Measurements from ENCODE around the gene STK16. TPM values are rescaled to one million over a fixed set of nuclear protein-coding genes. Genes with fewer than 3 reads are reported as not detected.
A peak's percentile ranks its signal among the peaks of the same experiment; 100 is the strongest.
"Not testable (repeated sequence)": the region's sequence is repeated elsewhere in the genome, so short reads cannot be mapped to it uniquely, and the experiment has no call there.

The STK16 gene
- total RNA-seq, 2 experiments from 2014 or later = 31.2 to 31.5 TPM

DNA sequence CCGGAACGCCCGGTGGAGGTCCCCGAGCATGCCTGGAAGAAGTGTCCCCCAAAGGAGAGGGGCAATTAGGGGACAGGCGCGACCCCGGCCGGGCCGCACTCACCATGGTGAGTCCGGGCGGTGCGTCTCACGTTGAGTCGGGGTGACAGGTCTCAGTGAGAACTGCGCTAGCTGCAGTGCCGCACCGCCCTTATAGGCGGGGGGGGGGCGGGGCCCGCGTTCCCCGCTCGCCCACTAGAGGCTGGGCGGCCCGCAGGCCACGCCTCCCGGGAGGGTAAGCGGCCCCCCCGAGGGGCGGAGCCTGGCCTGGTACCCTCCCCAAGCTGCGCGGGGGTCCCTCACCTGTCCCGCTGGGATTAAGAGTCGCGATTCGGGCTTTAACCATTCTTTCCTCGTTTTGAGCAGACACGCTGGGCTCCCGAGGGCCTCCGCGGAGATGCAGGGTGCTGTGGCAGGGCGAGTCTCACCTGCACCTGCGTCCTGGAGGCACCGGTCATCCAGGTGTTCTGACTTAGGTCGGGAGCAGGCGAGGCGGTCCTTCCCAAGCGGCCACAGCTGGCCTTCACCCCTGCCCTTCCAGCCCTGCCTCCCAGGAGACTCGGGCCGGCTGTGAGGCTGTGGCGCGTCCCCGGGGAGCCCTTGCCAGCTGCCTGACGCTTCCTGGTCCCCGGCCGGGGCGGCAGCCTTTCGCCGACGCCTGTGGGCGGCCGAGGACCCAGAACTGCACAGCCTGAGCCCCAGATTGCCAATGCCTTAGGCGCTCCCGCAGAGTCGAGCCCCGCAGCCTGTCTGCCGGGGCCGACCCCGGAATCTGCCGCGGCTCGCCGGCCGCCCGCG is 8.7 kb downstream of the STK16 start, which contains the start of gene TUBA4A:
TSS of gene TUBA4A (minus strand) at position 166 of the 837 bp plus-strand sequence. CDS start at position 106, 60 bp downstream.
- DNase-seq (peak; percentile 91), ATAC-seq (peak; percentile 80)
- Mint-ChIP-seq H3K4me3 (peak within 1 kb of the TSS; percentile 99), H3K4me1 (ENCODE audit: low read depth) (peaks cover 44% of the 10 kb centered on the region), H3K27ac (peak within 1 kb of the TSS; percentile 100), H3K27me3 (ENCODE audit: low read depth) (no peaks in the 10 kb centered on the region), H3K36me3 (ENCODE audit: low read depth) (peaks cover 40% of the 10 kb centered on the region), H3K9me3 (ENCODE audit: insufficient read depth) (no peaks in the 10 kb centered on the region)
- POLR2A ChIA-PET = interaction anchor here (0.6 to 4.6 kb wide), 25 partner anchors 8 to 847 kb away, joined by 3 to 77 read pairs (median 5); partner anchors contain the start of genes ABCB6, ANKZF1, ATG9A and CNPPD1
- CTCF ChIA-PET = interaction anchor here (0.9 to 6.2 kb wide), 17 partner anchors 9 to 95 kb away, joined by 3 to 79 read pairs (median 6); partner anchors contain the start of genes ABCB6, ANKZF1, ATG9A and DNAJB2

DNA sequence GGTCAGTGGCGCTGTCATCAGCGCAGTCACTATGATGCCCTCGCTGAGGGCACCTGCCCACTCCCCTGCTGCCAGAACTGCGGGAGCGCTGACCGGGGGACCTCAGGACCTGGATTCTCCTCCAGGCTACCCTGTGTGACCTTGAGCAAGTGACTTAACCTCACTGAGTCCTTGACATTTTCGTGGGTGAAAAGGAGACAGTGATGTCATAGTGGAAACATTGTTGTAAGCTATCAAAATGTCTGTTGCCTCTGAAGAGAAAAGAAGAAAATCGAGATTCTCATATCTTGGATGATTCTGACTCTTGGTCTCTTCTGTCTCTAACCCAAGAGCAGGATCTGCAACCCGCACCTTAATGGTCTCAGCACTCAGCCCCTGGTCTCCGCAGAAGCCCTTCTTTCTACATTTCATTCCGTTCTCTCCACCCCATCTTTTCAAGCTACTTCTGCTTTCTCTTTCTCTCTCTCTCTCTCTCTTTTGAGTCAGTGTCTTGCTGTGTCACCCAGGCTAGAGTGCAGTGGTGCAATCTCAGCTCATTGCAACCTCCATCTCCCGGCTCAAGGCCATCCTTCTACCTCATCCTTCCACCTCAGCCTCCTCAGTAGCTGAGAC is 9.4 kb downstream of the STK16 start:
- no peaks in the 10 kb centered on the region for H3K9me3 Mint-ChIP-seq (ENCODE audit: insufficient read depth)
- DNase-seq (peak; percentile 50), ATAC-seq (peak; percentile 12)
- peak overlapping the region; percentile 99 for H3K4me3 Mint-ChIP-seq
- ChIA-PET CTCF (interaction anchor here (0.6 to 6.2 kb wide), 20 partner anchors 9 to 96 kb away, joined by 3 to 79 read pairs (median 5); partner anchors contain the start of genes ABCB6, ANKZF1, ATG9A and DNAJB2), POLR2A (interaction anchor here (0.6 to 4.6 kb wide), 18 partner anchors 9 to 848 kb away, joined by 3 to 77 read pairs (median 6); partner anchors contain the start of genes ABCB6, ANKZF1, ATG9A and CNPPD1)
- peaks cover 5% of the 10 kb centered on the region for H3K27me3 Mint-ChIP-seq (ENCODE audit: low read depth)
- H3K4me1 Mint-ChIP-seq (ENCODE audit: low read depth) = peaks cover 37% of the 10 kb centered on the region
- H3K36me3 Mint-ChIP-seq (ENCODE audit: low read depth) = peaks cover 32% of the 10 kb centered on the region
- peak overlapping the region; percentile 87 for H3K27ac Mint-ChIP-seq

DNA sequence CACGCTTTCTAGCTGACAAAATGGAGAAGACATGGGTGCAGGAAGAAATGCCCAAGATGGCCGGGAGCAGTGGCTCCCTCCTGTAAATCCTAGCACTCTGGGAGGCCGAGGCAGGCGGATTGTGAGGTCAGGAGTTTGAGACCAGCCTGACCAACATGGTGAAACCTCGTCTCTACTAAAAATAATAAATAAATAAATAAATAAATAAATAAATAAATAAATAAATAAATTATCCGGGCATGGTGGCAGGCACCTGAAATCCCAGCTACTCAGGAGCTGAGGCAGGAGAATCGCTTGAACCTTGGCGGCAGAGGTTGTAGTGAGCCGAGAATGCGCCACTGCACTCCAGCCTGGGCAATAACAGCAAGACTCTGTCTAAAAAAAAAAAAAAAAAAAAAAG is 13.7 kb downstream of the STK16 start:
- peaks cover 15% of the 10 kb centered on the region for H3K27me3 Mint-ChIP-seq (ENCODE audit: low read depth)
- ChIA-PET CTCF (interaction anchor here (1.1 to 5.8 kb wide), 4 partner anchors 18 to 88 kb away, joined by 4 to 60 read pairs (median 6); partner anchors contain the start of gene DNAJB2), POLR2A (interaction anchor here (0.8 to 1.0 kb wide), 2 partner anchors 11 to 14 kb away, joined by 3 read pairs; partner anchors contain the start of genes GLB1L and STK16)
- H3K27ac Mint-ChIP-seq; H3K36me3 Mint-ChIP-seq (ENCODE audit: low read depth); H3K9me3 Mint-ChIP-seq (ENCODE audit: insufficient read depth); DNase-seq; H3K4me3 Mint-ChIP-seq; ATAC-seq: not testable (repeated sequence)
- H3K4me1 Mint-ChIP-seq (ENCODE audit: low read depth) = peaks cover 12% of the 10 kb centered on the region

DNA sequence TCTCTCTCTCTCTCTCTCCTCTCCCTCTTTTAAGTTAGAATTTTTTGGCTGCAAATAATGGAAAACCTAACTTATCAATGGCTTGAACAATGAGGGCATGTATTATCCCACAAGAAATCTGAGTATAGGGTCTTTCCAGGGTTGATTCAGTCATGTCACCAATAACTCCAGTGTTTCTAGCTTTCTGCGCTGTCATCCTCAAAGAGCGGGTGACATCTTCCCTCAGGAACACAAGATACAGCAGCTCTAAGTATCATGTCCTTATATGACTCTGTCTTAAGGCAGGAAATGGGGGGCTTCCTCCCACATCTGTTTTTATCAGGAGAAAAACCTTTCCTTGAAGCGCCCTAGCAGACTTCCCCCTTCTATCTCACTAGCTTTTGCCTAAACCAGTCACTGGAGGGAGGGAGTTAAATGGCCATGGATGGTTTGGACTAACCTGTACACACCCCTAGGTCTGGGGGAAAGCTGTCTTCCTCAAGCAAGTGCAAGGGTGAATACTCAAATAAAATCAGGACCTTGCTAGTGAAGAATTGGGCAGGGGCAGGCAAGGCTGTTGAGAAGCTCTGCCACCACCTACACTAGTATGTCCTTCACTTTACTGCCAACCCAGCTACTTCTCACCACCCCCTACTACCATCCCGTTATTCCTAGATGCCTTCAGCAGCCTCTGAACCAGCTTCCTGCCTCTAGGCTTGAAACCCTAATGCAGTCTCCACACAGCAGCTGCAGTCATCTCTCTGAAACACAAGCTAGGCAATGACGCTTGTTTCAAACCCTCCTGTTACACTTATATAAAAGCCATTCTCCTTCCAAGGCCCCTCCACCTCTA is 16.0 kb downstream of the STK16 start:
- Mint-ChIP-seq H3K4me3 (no peak overlapping the region), H3K27me3 (ENCODE audit: low read depth) (peaks cover 15% of the 10 kb centered on the region), H3K36me3 (ENCODE audit: low read depth) (no peaks in the 10 kb centered on the region), H3K4me1 (ENCODE audit: low read depth) (peaks cover 4% of the 10 kb centered on the region), H3K9me3 (ENCODE audit: insufficient read depth) (no peaks in the 10 kb centered on the region), H3K27ac (no peak overlapping the region)
- ChIA-PET CTCF (interaction anchor here (0.7 to 3.6 kb wide), 9 partner anchors 13 to 172 kb away, joined by 3 to 23 read pairs (median 3); partner anchors contain the start of genes DNAJB2 and NHEJ1), POLR2A (interaction anchor here (1.0 to 1.4 kb wide), 4 partner anchors 8 to 61 kb away, joined by 3 to 6 read pairs (median 4); partner anchors contain the start of genes ANKZF1, ATG9A and TUBA4B)
- ATAC-seq (no peak), DNase-seq (no peak)

DNA sequence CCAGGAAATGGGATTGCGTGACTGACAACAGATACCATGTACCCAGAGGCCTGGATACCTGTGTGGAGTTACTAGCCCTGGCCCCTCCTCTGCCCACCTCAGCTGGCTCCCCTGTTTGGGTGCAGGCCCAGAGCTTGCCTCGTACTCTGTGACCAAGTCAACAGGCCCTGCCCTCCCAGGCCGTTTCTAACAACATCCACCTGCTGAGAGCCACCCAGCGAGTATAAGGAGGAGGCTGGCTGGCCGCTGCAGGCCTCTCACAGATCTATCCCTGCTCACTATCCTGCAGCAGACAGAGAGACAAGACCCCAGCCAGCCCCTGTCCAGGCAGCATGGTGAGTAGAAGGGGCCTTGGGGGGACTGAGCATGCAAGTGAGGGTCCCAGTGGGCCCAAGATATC is 21.0 kb downstream of the STK16 start:
- no peaks in the 10 kb centered on the region for H3K9me3 Mint-ChIP-seq (ENCODE audit: insufficient read depth)
- no peak overlapping the region for H3K27ac Mint-ChIP-seq
- POLR2A ChIA-PET = interaction anchor here (1.0 kb wide), 1 partner anchor 11 kb away, joined by 7 read pairs; the partner anchor contains the start of gene TUBA4A

DNA sequence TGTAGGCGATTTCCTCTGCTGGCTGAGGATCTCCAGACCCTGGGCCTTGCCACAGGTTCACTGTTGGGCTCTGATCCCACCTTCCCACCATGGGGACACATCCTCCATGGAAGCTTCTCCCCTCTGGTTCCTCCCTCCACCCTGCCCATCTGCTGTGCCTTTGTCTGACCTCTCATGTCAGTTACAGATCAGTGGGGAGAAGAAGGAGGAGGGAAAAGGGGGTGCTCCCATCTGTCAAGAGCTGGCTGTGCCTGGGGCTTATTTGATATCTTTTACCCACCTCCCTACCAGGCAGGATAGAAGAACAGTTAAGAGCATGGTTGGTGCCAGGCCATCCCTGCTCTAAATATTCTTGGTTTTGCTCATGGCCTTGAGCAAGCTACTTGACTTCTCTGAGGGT is 21.6 kb downstream of the STK16 start:
- Mint-ChIP-seq H3K27me3 (ENCODE audit: low read depth) (peaks cover 5% of the 10 kb centered on the region), H3K36me3 (ENCODE audit: low read depth) (no peaks in the 10 kb centered on the region), H3K4me3 (no peak overlapping the region), H3K4me1 (ENCODE audit: low read depth) (no peaks in the 10 kb centered on the region), H3K9me3 (ENCODE audit: insufficient read depth) (no peaks in the 10 kb centered on the region), H3K27ac (no peak overlapping the region)
- DNase-seq (no peak), ATAC-seq (no peak)
- POLR2A ChIA-PET = interaction anchor here (0.8 kb wide), 1 partner anchor 11 kb away, joined by 3 read pairs; no protein-coding TSS in a partner anchor
- CTCF ChIA-PET = interaction anchor here (1.0 to 4.1 kb wide), 3 partner anchors 11 to 96 kb away, joined by 3 to 18 read pairs (median 7); partner anchors contain the start of gene DNAJB2

More for the DNA sequence above, 21.0 kb downstream of the STK16 start:
- CTCF ChIA-PET = interaction anchor here (1.7 to 2.0 kb wide), 2 partner anchors 11 to 29 kb away, joined by 7 to 11 read pairs; no protein-coding TSS in a partner anchor
- Mint-ChIP-seq H3K36me3 (ENCODE audit: low read depth) (no peaks in the 10 kb centered on the region), H3K27me3 (ENCODE audit: low read depth) (peaks cover 7% of the 10 kb centered on the region), H3K4me3 (no peak overlapping the region), H3K4me1 (ENCODE audit: low read depth) (peaks cover under 1% of the 10 kb centered on the region)
- DNase-seq (no peak), ATAC-seq (no peak)

DNA sequence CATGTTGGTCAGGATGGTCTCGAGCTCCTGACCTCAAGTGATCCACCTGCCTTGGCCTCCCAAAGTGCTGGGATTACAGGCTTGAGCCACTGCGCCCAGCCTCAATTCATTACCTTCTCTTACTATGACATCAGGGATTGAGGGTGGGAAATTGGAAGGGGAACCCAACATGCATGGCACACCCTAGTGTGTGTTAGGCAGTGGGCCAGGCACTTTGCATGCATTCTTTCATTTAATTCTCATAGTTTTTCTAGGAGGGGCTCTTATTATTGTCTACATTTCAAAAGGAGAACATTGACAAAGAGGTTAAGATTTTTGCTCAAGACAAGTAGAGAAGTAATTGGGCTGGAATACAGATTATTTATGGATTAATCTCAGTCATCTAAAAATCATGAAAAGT is 23.0 kb downstream of the STK16 start:
- ChIA-PET CTCF (interaction anchor here (2.5 to 4.1 kb wide), 2 partner anchors 10 to 27 kb away, joined by 7 to 18 read pairs; partner anchors contain the start of gene DNAJB2), POLR2A (no interaction called here)
- Mint-ChIP-seq H3K4me3 (no peak overlapping the region), H3K27ac (no peak overlapping the region), H3K9me3 (ENCODE audit: insufficient read depth) (no peaks in the 10 kb centered on the region), H3K4me1 (ENCODE audit: low read depth) (no peaks in the 10 kb centered on the region), H3K36me3 (ENCODE audit: low read depth) (no peaks in the 10 kb centered on the region), H3K27me3 (ENCODE audit: low read depth) (peaks cover 10% of the 10 kb centered on the region)
- ATAC-seq (no peak), DNase-seq (no peak)

DNA sequence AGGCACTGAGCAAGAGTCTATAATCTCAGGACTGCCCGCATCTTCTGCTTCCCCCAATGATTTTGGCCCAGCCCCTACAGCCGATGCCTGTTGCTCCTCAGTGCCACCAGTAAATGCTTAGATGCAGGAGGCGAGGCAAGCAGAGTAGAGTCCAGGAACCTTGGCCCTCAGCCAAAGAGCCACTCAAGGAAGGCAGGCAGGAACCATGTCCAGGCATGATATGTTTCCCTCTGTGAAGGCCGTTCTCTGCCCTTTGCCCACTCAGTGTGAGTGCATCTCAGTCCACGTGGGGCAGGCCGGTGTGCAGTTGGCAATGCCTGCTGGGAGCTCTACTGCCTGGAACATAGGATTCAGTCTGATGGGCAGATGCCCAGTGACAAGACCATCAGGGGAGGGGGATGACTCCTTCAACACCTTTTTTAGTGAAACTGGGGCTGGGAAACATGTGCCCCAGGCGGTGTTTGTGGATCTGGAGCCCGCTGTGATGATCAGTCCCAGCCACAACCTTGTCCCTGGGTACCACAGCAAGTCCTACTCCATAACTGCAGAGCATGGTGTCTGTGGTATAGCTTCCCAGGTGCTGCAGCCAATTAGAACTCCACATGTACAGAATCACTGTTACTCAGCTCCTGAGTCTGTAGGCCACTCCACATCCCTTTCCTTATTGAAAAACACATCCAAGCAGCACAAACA is 24.2 kb downstream of the STK16 start:
- ATAC-seq = no peak
- POLR2A ChIA-PET = interaction anchor here (1.2 kb wide), 1 partner anchor 9 kb away, joined by 3 read pairs; the partner anchor contains the start of gene DNAJB2
- Mint-ChIP-seq H3K4me3 (no peak overlapping the region), H3K4me1 (ENCODE audit: low read depth) (no peaks in the 10 kb centered on the region), H3K9me3 (ENCODE audit: insufficient read depth) (no peaks in the 10 kb centered on the region), H3K36me3 (ENCODE audit: low read depth) (no peaks in the 10 kb centered on the region), H3K27me3 (ENCODE audit: low read depth) (peaks cover 10% of the 10 kb centered on the region), H3K27ac (no peak overlapping the region)
- DNase-seq = no peak
- CTCF ChIA-PET = interaction anchor here (1.1 to 4.1 kb wide), 3 partner anchors 9 to 26 kb away, joined by 4 to 18 read pairs (median 7); partner anchors contain the start of gene DNAJB2

DNA sequence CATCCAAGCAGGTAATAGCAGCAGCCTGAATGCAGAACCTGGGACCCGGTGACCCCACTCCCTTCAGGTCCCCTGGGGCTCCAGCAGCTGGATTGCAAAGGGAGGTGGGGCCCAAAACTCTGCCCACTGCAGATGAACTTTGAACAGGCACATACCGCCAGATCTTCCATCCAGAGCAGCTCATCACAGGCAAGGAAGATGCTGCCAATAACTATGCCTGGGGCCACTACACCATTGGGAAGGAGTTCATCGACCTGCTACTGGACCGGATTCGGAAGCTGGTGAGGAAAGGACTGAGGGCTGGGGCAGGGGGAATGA is 24.7 kb downstream of the STK16 start:
- no peak overlapping the region for H3K27ac Mint-ChIP-seq
- ChIA-PET POLR2A (interaction anchor here (0.5 to 1.2 kb wide), 2 partner anchors 9 to 17 kb away, joined by 3 read pairs; partner anchors contain the start of genes DNAJB2 and TUBA4B), CTCF (interaction anchor here (1.1 to 4.1 kb wide), 2 partner anchors 8 to 10 kb away, joined by 4 to 18 read pairs; partner anchors contain the start of gene DNAJB2)
- no peaks in the 10 kb centered on the region for H3K4me1 Mint-ChIP-seq (ENCODE audit: low read depth)
- no peaks in the 10 kb centered on the region for H3K36me3 Mint-ChIP-seq (ENCODE audit: low read depth)
- H3K27me3 Mint-ChIP-seq (ENCODE audit: low read depth) = peaks cover 10% of the 10 kb centered on the region
- no peak overlapping the region for H3K4me3 Mint-ChIP-seq
- ATAC-seq = no peak
- H3K9me3 Mint-ChIP-seq (ENCODE audit: insufficient read depth) = no peaks in the 10 kb centered on the region
- no peak for DNase-seq

DNA sequence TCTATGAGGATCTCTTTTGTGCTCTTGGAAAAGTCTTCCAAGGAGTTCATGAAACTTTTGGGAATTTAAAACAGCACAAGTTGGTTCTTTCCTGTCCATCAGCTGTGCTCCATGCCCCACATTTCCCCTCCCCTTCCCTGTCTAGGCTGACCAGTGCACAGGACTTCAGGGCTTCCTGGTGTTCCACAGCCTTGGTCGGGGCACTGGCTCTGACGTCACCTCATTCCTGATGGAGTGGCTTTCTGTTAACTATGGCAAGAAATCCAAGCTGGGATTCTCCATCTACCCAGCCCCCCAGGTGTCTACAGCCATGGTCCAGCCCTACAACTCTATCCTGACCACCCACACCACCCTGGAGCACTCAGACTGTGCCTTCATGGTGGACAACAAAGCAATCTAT is 25.7 kb downstream of the STK16 start:
- Mint-ChIP-seq H3K27ac (no peak overlapping the region), H3K36me3 (ENCODE audit: low read depth) (no peaks in the 10 kb centered on the region), H3K9me3 (ENCODE audit: insufficient read depth) (no peaks in the 10 kb centered on the region), H3K27me3 (ENCODE audit: low read depth) (peaks cover 10% of the 10 kb centered on the region), H3K4me3 (no peak overlapping the region), H3K4me1 (ENCODE audit: low read depth) (no peaks in the 10 kb centered on the region)
- no peak for ATAC-seq
- DNase-seq = no peak
- ChIA-PET POLR2A (no interaction called here), CTCF (no interaction called here)

Data from activated CD8-positive, alpha-beta T cell treated with anti-CD3 and anti-CD28 coated beads, Interleukin-2, amount 10 ng/mL, durations not matched to agents 7 days and 5 days (primary cell).